ENCODE results near the gene PLPPR5. TPM values are rescaled to one million over a fixed set of nuclear protein-coding genes. Genes with fewer than 3 reads are reported as not detected.

PLPPR5 gene
- total RNA-seq, 1 donor from 2014 or later = not detected

GRCh38 chr1:98969798-98970490 lies 34.7 kb downstream of the PLPPR5 start:
- no peaks in the 10 kb centered on the region for H3K4me1 Mint-ChIP-seq
- no peak for DNase-seq
- H3K9me3 Mint-ChIP-seq = no peaks in the 10 kb centered on the region
- TF ChIP-seq, protein P1, sequence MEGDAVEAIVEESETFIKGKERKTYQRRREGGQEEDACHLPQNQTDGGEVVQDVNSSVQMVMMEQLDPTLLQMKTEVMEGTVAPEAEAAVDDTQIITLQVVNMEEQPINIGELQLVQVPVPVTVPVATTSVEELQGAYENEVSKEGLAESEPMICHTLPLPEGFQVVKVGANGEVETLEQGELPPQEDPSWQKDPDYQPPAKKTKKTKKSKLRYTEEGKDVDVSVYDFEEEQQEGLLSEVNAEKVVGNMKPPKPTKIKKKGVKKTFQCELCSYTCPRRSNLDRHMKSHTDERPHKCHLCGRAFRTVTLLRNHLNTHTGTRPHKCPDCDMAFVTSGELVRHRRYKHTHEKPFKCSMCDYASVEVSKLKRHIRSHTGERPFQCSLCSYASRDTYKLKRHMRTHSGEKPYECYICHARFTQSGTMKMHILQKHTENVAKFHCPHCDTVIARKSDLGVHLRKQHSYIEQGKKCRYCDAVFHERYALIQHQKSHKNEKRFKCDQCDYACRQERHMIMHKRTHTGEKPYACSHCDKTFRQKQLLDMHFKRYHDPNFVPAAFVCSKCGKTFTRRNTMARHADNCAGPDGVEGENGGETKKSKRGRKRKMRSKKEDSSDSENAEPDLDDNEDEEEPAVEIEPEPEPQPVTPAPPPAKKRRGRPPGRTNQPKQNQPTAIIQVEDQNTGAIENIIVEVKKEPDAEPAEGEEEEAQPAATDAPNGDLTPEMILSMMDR (IDR thresholded peaks at IDR 0.05) = no peak
- ChIA-PET CTCF (no interaction called here), POLR2A (no interaction called here)
- intact Hi-C loops (cut with micrococcal nuclease) = no loop called here
- no peak overlapping the region for H3K27ac Mint-ChIP-seq
- no peak for ATAC-seq (ENCODE audit: low read depth)
- no peak overlapping the region for H3K4me3 Mint-ChIP-seq
- H3K27me3 Mint-ChIP-seq = no peaks in the 10 kb centered on the region
- H3K36me3 Mint-ChIP-seq (ENCODE audit: low read depth) = no peaks in the 10 kb centered on the region

DNA sequence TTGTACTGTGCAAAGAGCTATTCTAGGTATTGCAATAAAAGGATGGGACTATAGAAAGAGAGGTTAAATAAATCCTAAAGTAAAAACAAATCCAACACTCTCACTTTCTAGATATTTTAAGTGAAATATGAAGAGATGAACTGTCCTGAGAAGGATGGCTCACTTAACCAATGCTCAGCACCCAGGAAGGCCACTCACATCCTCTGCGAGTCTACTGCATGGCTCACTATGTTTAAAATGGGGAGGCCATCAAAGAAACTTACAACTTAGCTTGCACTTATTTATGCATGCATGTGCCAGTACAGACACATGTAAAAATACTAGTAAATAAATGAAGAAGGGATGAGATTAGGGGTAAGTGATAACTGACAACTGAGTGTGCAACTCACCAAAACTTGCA lies 37.5 kb downstream of the PLPPR5 start:
- DNase-seq = no peak
- no peaks in the 10 kb centered on the region for H3K4me1 Mint-ChIP-seq
- H3K4me3 Mint-ChIP-seq = no peak overlapping the region
- ATAC-seq (ENCODE audit: low read depth) = no peak
- no peaks in the 10 kb centered on the region for H3K27me3 Mint-ChIP-seq
- H3K27ac Mint-ChIP-seq = no peak overlapping the region
- H3K36me3 Mint-ChIP-seq (ENCODE audit: low read depth) = no peaks in the 10 kb centered on the region
- ChIA-PET CTCF (no interaction called here), POLR2A (no interaction called here)
- no peaks in the 10 kb centered on the region for H3K9me3 Mint-ChIP-seq
- TF ChIP-seq, protein P1 (IDR thresholded peaks at IDR 0.05) = no peak
- intact Hi-C loops (cut with micrococcal nuclease) = no loop called here

DNA sequence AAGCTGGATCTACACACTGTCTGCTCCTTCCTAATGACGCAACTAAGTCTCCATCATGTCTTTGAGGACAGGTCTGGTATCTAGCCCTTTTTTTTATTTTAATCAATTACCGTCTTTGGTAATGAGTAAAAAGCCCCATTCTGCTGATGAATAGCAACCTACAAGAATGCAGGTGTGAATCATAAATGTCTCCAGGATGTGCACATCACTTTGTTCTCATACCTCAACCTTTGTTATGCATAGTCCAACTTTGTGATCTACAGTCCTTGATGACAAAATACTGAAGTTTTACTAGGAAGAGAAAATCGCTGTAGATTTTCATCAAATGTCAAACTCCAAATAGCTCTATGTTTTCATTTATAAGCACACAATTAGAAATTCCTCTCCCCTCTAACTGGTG lies 39.3 kb downstream of the PLPPR5 start:
- POLR2A ChIA-PET = no interaction called here
- intact Hi-C loops (cut with micrococcal nuclease) = no loop called here
- ATAC-seq (ENCODE audit: low read depth) = no peak
- Mint-ChIP-seq H3K36me3 (ENCODE audit: low read depth) (no peaks in the 10 kb centered on the region), H3K27me3 (no peaks in the 10 kb centered on the region), H3K9me3 (no peaks in the 10 kb centered on the region), H3K4me3 (no peak overlapping the region), H3K27ac (no peak overlapping the region), H3K4me1 (no peaks in the 10 kb centered on the region)
- TF ChIP-seq, protein P1 (IDR thresholded peaks at IDR 0.05) = no peak
- no peak for DNase-seq
- CTCF ChIA-PET = no interaction called here

DNA sequence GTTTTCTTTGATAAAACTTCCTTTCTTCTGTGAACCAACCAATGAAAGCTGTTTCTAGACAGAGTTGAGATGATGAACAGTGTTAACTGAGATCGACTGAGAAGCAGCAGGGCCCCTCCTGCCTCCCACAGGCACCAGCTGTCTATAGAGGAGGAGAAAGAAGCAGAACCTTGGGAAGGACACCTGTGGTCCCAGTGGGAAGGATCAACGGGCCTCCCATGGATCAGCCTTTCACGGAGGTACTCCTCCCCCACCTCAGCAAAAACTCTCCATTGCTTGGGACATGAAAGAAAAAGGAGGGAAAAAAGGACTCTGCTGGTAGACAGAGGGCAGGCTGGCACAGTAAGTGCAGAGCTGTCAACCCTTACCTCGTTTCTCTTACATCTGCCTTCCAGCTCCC lies 40.5 kb downstream of the PLPPR5 start:
- Mint-ChIP-seq H3K4me1 (no peaks in the 10 kb centered on the region), H3K27ac (no peak overlapping the region), H3K36me3 (ENCODE audit: low read depth) (no peaks in the 10 kb centered on the region), H3K9me3 (no peaks in the 10 kb centered on the region), H3K4me3 (no peak overlapping the region), H3K27me3 (no peaks in the 10 kb centered on the region)
- intact Hi-C loops (cut with micrococcal nuclease) = no loop called here
- no peak for DNase-seq
- ChIA-PET CTCF (no interaction called here), POLR2A (no interaction called here)
- TF ChIP-seq, protein P1 (IDR thresholded peaks at IDR 0.05) = no peak
- no peak for ATAC-seq (ENCODE audit: low read depth)

DNA sequence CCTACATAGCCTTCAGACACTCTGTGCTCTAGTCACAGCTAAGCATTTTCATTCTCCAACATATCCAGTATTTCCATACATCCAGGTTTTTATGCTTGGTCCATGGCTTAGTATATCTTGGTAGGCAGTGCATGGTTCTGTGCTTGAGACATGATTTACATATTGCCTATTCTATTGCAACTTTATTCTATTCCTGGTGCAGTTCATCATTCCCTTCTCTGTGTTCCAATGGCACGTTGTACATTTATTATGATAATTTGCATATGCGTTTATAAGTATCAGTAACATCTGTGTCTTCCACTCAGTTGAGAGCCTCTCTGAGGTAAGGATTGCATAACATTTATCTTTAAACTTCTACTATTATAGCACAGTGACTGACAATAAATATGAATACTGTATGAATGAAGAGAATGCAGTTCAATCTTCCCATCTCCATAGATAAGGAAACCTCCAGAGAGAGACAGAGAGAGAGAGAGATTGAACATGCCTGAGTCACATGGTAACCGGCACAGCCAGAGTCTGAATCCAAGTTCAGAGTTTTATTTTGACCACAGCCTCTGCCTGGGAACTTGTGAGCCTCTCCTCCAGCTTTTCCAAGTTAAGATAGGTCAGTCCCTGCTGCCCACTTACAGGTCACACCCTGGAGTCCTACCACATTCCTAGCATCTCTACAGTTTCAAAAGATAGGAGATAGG lies 41.5 kb downstream of the PLPPR5 start:
- Mint-ChIP-seq H3K4me1 (no peaks in the 10 kb centered on the region), H3K27me3 (no peaks in the 10 kb centered on the region), H3K4me3 (no peak overlapping the region), H3K36me3 (ENCODE audit: low read depth) (no peaks in the 10 kb centered on the region), H3K9me3 (no peaks in the 10 kb centered on the region), H3K27ac (no peak overlapping the region)
- TF ChIP-seq, protein P1 (IDR thresholded peaks at IDR 0.05) = no peak
- ChIA-PET POLR2A (no interaction called here), CTCF (no interaction called here)
- DNase-seq = no peak
- no peak for ATAC-seq (ENCODE audit: low read depth)
- intact Hi-C loops (cut with micrococcal nuclease) = no loop called here
